Measurements from ENCODE around the gene GANC.

Gene GANC

GRCh38 chr15:42358141-42358540, 85.1 kb downstream of the GANC start (continued):
- no peak for TF ChIP-seq ZNF610 (tag by site-specific recombination; IDR thresholded peaks at IDR 0.05; ENCODE audit: borderline replicate concordance)
- TF ChIP-seq REST (tag by site-specific recombination; IDR thresholded peaks at IDR 0.05), result no peak
- TF ChIP-seq ZNF549 (tag by site-specific recombination; IDR thresholded peaks at IDR 0.05), result no peak
- no peak for TF ChIP-seq ZBTB26 (tag by site-specific recombination; optimal IDR thresholded peaks at IDR 0.05)
- no peak for TF ChIP-seq ZNF280C (tag by site-specific recombination; IDR thresholded peaks at IDR 0.05)
- no peak for TF ChIP-seq ZNF148 (tag by site-specific recombination; IDR thresholded peaks at IDR 0.05; ENCODE audit: borderline replicate concordance)
- TF ChIP-seq SCRT2 (tag by site-specific recombination; IDR thresholded peaks at IDR 0.05), result no peak

- H3K9me3 ChIP-seq (ENCODE audit: control insufficient read depth, insufficient read depth, low read depth, low read length), result no peaks in the 10 kb centered on the region
- H3K4me1 ChIP-seq (ENCODE audit: control insufficient read depth, insufficient read depth, low read length), result no peaks in the 10 kb centered on the region
- no peak for TF ChIP-seq ZBTB1 (tag by site-specific recombination; IDR thresholded peaks at IDR 0.05)
- TF ChIP-seq TRIM28 (IDR thresholded peaks at IDR 0.05; ENCODE audit: borderline replicate concordance, low read length), result no peak
- TF ChIP-seq ZBTB49 (tag by site-specific recombination; IDR thresholded peaks at IDR 0.05; ENCODE audit: low read depth), result no peak
- no peak for TF ChIP-seq HOXC10 (CRISPR knock-in tag; IDR thresholded peaks at IDR 0.05)
- no peak for TF ChIP-seq ZBTB21 (tag by site-specific recombination; IDR thresholded peaks at IDR 0.05)
- no peak for TF ChIP-seq ZFP41 (tag by site-specific recombination; IDR thresholded peaks at IDR 0.05; ENCODE audit: borderline replicate concordance)
- no peak for TF ChIP-seq ZNF302 (tag by site-specific recombination; IDR thresholded peaks at IDR 0.05; ENCODE audit: low read depth)
- TF ChIP-seq ZNF138 (tag by site-specific recombination; IDR thresholded peaks at IDR 0.05; ENCODE audit: borderline replicate concordance), result no peak
- TF ChIP-seq ZNF610 (tag by site-specific recombination; IDR thresholded peaks at IDR 0.05; ENCODE audit: borderline replicate concordance), result no peak
- TF ChIP-seq MZF1 (tag by site-specific recombination; IDR thresholded peaks at IDR 0.05; ENCODE audit: borderline replicate concordance), result no peak
- no peak for TF ChIP-seq SP2 (tag by site-specific recombination; IDR thresholded peaks at IDR 0.05)
- TF ChIP-seq ZNF146 (tag by site-specific recombination; IDR thresholded peaks at IDR 0.05), result no peak
- TF ChIP-seq ZFP37 (tag by site-specific recombination; IDR thresholded peaks at IDR 0.05), result no peak
- TF ChIP-seq ZNF132 (tag by site-specific recombination; IDR thresholded peaks at IDR 0.05; ENCODE audit: borderline replicate concordance), result no peak
- TF ChIP-seq ZBTB48 (tag by site-specific recombination; IDR thresholded peaks at IDR 0.05), result no peak
- no peak for TF ChIP-seq ZNF266 (tag by site-specific recombination; IDR thresholded peaks at IDR 0.05; ENCODE audit: low read depth)
- TF ChIP-seq ZNF274 (IDR thresholded peaks at IDR 0.05; ENCODE audit: low read length), result no peak
- TF ChIP-seq ZNF274 (tag by site-specific recombination; IDR thresholded peaks at IDR 0.05; ENCODE audit: borderline replicate concordance), result no peak
- H3K4me3 ChIP-seq (ENCODE audit: low read depth, low read length), result no peak within 1 kb of the TSS
- ChIA-PET POLR2A (no interaction called here), CTCF (no interaction called here)
- no peaks in the 10 kb centered on the region for H3K36me3 ChIP-seq (ENCODE audit: control insufficient read depth in 2 of 2, insufficient read depth in 1 of 2, low read length in 2 of 2)
- no peak within 1 kb of the TSS for H3K27ac ChIP-seq (ENCODE audit: extremely low read depth, low read depth, low read length)
Observed at GRCh38 chr15:42359249-42359648, 86.2 kb downstream of the GANC start, which contains the start of gene CAPN3. CAPN3 (plus strand) TSS chr15:42359501; CDS start chr15:42359806, 305 bp downstream.
